Measurements from ENCODE around the gene PSEN2. TPM values are rescaled to one million over a fixed set of nuclear protein-coding genes. Genes with fewer than 3 reads are reported as not detected.

The PSEN2 gene
- total and polyA plus RNA-seq, 2 donors (not counting 3 experiments of a cell fraction or from before 2014, with no cell fraction given) = 12.5 to 19.3 TPM

GRCh38 chr1:226942392-226942791 is 72.0 kb downstream of the PSEN2 start:
- no peak for TF ChIP-seq FOS (IDR thresholded peaks at IDR 0.05; ENCODE audit: borderline replicate concordance, insufficient read depth, low read length)
- TF ChIP-seq MYC (IDR thresholded peaks at IDR 0.05; ENCODE audit: low read depth, low read length) = no peak
- TF ChIP-seq POLR2A (IDR thresholded peaks at IDR 0.05; ENCODE audit: low read depth, low read length) = no peak
- no peak for TF ChIP-seq EZH2 (IDR thresholded peaks at IDR 0.05; ENCODE audit: borderline replicate concordance, low read depth, low read length, severe bottlenecking)
- dilution Hi-C loops (cut with MboI; ENCODE audit: extremely low pct_ligation_motif_present, low sequenced_read_pairs) (no loop called here), intact Hi-C loops (cut with micrococcal nuclease) (loop anchor here (10.0 kb wide), 1 partner anchor 208 kb away; the partner anchor contains the start of gene ITPKB)
- Histone ChIP-seq H2AFZ (ENCODE audit: low read depth, low read length) (no peak overlapping the region), H3K27me3 (ENCODE audit: control insufficient read depth in 2 of 2, insufficient read depth in 2 of 2, low read length in 2 of 2) (no peaks in the 10 kb centered on the region), H3K4me2 (ENCODE audit: insufficient read depth, low read length) (no peak overlapping the region), H3K27ac (ENCODE audit: insufficient read depth, low read depth, low read length) (no peak overlapping the region), H3K9me1 (replicated peaks; ENCODE audit: control insufficient read depth, extremely low read depth, insufficient read depth, low read length) (no peaks in the 10 kb centered on the region), H3K4me3 (replicated peaks in 1 of 3; ENCODE audit: insufficient read depth in 1 of 3, low read depth in 1 of 3, low read length in 3 of 3) (no peak overlapping the region), H3K9ac (replicated peaks; ENCODE audit: extremely low read depth, insufficient read depth, low read length) (no peak overlapping the region), H4K20me1 (replicated peaks; ENCODE audit: control insufficient read depth, extremely low read depth, insufficient read depth, low read length) (no peaks in the 10 kb centered on the region), H3K9me3 (replicated peaks; ENCODE audit: control insufficient read depth, insufficient read depth, low read length) (no peaks in the 10 kb centered on the region), H3K79me2 (ENCODE audit: control insufficient read depth, insufficient read depth, low read length) (no peaks in the 10 kb centered on the region), H3K36me3 (ENCODE audit: control insufficient read depth in 2 of 2, extremely low read depth in 1 of 2, insufficient read depth in 2 of 2, low read length in 2 of 2) (no peaks in the 10 kb centered on the region), H3K4me1 (ENCODE audit: control insufficient read depth, extremely low read depth, insufficient read depth, low read length) (peaks cover 7% of the 10 kb centered on the region)
- no TSS peak for BruUV-seq (replicated peaks)
- ChIA-PET POLR2A (no interaction called here), CTCF (no interaction called here)
- no peak for FAIRE-seq
- no peak for DNase-seq (ENCODE audit: low read depth, low spot score)

- POLR2A ChIA-PET = no interaction called here
Observed at GRCh38 chr1:226943156-226943555, 72.7 kb downstream of the PSEN2 start.

More at GRCh38 chr1:226943156-226943555, 72.7 kb downstream of the PSEN2 start:
- TF ChIP-seq MAX (IDR thresholded peaks at IDR 0.05; ENCODE audit: insufficient read depth, insufficient read length) = no peak
- intact Hi-C loops (cut with micrococcal nuclease) (loop anchor here (10.0 kb wide), 1 partner anchor 208 kb away; the partner anchor contains the start of gene ITPKB), dilution Hi-C loops (cut with MboI; ENCODE audit: extremely low pct_ligation_motif_present, low sequenced_read_pairs) (no loop called here)
- CTCF ChIA-PET = no interaction called here
- Histone ChIP-seq H4K20me1 (replicated peaks; ENCODE audit: control insufficient read depth, extremely low read depth, insufficient read depth, low read length) (no peaks in the 10 kb centered on the region), H3K4me1 (ENCODE audit: control insufficient read depth, extremely low read depth, insufficient read depth, low read length) (peaks cover 7% of the 10 kb centered on the region), H3K9me1 (replicated peaks; ENCODE audit: control insufficient read depth, extremely low read depth, insufficient read depth, low read length) (no peaks in the 10 kb centered on the region), H2AFZ (ENCODE audit: low read depth, low read length) (no peak overlapping the region), H3K4me2 (ENCODE audit: insufficient read depth, low read length) (no peak overlapping the region), H3K27me3 (ENCODE audit: control insufficient read depth in 2 of 2, insufficient read depth in 2 of 2, low read length in 2 of 2) (no peaks in the 10 kb centered on the region), H3K27ac (ENCODE audit: insufficient read depth, low read depth, low read length) (no peak overlapping the region), H3K9ac (replicated peaks; ENCODE audit: extremely low read depth, insufficient read depth, low read length) (no peak overlapping the region), H3K79me2 (ENCODE audit: control insufficient read depth, insufficient read depth, low read length) (no peaks in the 10 kb centered on the region), H3K4me3 (replicated peaks in 1 of 3; ENCODE audit: insufficient read depth in 1 of 3, low read depth in 1 of 3, low read length in 3 of 3) (no peak overlapping the region), H3K36me3 (ENCODE audit: control insufficient read depth in 2 of 2, extremely low read depth in 1 of 2, insufficient read depth in 2 of 2, low read length in 2 of 2) (no peaks in the 10 kb centered on the region), H3K9me3 (replicated peaks; ENCODE audit: control insufficient read depth, insufficient read depth, low read length) (no peaks in the 10 kb centered on the region)
- no TSS peak for BruUV-seq (replicated peaks)
- no peak for FAIRE-seq
- DNase-seq (ENCODE audit: low read depth, low spot score) = no peak
